ENCODE measurements around the gene FBXW11. TPM values are rescaled to one million over a fixed set of nuclear protein-coding genes. Genes with fewer than 3 reads are reported as not detected.
"Not testable (repeated sequence)": the region's sequence is repeated elsewhere in the genome, so short reads cannot be mapped to it uniquely, and the experiment has no call there.

FBXW11 gene
- total and polyA plus RNA-seq, 2 of the 8 experiments (the other 6 are each of a cell fraction or from before 2014, with no cell fraction given) = 45.0 to 75.6 TPM

DNA sequence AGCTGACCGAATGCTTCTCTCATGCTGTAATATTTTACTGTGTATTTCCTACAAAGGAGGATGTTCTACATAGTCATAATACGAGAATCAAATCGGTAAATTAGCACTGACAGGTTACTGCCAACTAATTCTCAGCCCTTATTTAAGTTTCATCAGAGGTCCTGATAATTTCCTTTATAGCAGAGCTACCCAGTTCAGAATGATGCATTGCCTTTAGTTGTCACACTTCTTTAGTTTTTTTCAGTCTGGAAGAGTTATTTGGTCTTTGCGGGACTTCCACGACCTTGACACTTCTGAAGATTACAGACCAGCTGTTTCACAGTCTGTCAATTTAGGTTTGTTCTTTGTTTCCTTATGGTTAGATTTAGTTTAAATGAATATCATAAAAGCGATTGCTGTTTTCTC lies 64.3 kb downstream of the FBXW11 start:
- not testable (repeated sequence) for H4K8ac ChIP-seq (ENCODE audit: extremely low read depth, insufficient read depth, low read length); H3K4ac ChIP-seq (replicated peaks; ENCODE audit: insufficient read length, low read depth, low read length); H2BK15ac ChIP-seq (ENCODE audit: low read length); H3K14ac ChIP-seq (ENCODE audit: insufficient read length); H3K27ac ChIP-seq (ENCODE audit: low read depth, low read length); H4K5ac ChIP-seq (ENCODE audit: insufficient read length, low read depth, low read length); H2BK120ac ChIP-seq (replicated peaks; ENCODE audit: low read depth, low read length); H3K4me1 ChIP-seq (replicated peaks in 1 of 4; ENCODE audit: control insufficient read depth in 3 of 4, insufficient read depth in 4 of 4, low read length in 3 of 4); H3K36me3 ChIP-seq (ENCODE audit: control insufficient read depth in 2 of 4, insufficient read depth in 4 of 4, low read length in 3 of 4); H2BK12ac ChIP-seq (ENCODE audit: low read depth, low read length); H3K18ac ChIP-seq (ENCODE audit: extremely low read depth, low read length); H3K4me3 ChIP-seq (ENCODE audit: extremely low read depth in 1 of 4, insufficient read depth in 2 of 4, low read depth in 3 of 4, low read length in 4 of 4); H2BK20ac ChIP-seq (ENCODE audit: low read length); H3K4me2 ChIP-seq (ENCODE audit: insufficient read depth in 1 of 2, low read depth in 2 of 2, low read length in 2 of 2); H3K27me3 ChIP-seq (replicated peaks in 1 of 4; ENCODE audit: control insufficient read depth in 3 of 4, extremely low read depth in 1 of 4, insufficient read depth in 3 of 4, low read length in 3 of 4); H3K9ac ChIP-seq (replicated peaks in 1 of 4; ENCODE audit: extremely low read depth in 1 of 4, low read depth in 3 of 4, low read length in 3 of 4); H2AFZ ChIP-seq (ENCODE audit: low read length); H2BK5ac ChIP-seq (ENCODE audit: low read depth, low read length); H3K9me3 ChIP-seq (ENCODE audit: insufficient read depth in 2 of 2, low read depth in 1 of 2, low read length in 1 of 2); DNase-seq (ENCODE audit: low read depth in 1 of 2, low spot score in 2 of 2); H2AK5ac ChIP-seq (ENCODE audit: low read depth, low read length); H4K91ac ChIP-seq (replicated peaks; ENCODE audit: insufficient read length, low read length); H3K23ac ChIP-seq (ENCODE audit: insufficient read length); H3K79me1 ChIP-seq (ENCODE audit: low read depth, low read length); H3K23me2 ChIP-seq (ENCODE audit: low read depth, low read length); H3K56ac ChIP-seq (replicated peaks; ENCODE audit: insufficient read length, low read depth, low read length)
- CTCF ChIA-PET (ENCODE audit: partially characterized antibody) = interaction anchor here (1.8 kb wide), 1 partner anchor 66 kb away, joined by 3 read pairs; no protein-coding TSS in a partner anchor
- H4K20me1 ChIP-seq (replicated peaks in 1 of 2; ENCODE audit: control insufficient read depth in 1 of 2, insufficient read depth in 2 of 2, low read length in 2 of 2) = peaks cover 12 to 13% of the 10 kb centered on the region in 2 experiments
- FAIRE-seq = peak; percentile 39
- H3K79me2 ChIP-seq (ENCODE audit: control insufficient read depth in 1 of 2, insufficient read depth in 2 of 2, low read length in 2 of 2) = peaks cover 10 to 92% of the 10 kb centered on the region in 2 experiments; a peak in 3 of 4 replicates
- 88% methylated on average over 4 of the region's 6 CpGs; no CpG with 5 or more reads in 1 of the 2 experiments for whole genome bisulfite sequencing, 2 experiments (ENCODE audit: extremely low coverage in 1 of 2, insufficient coverage in 1 of 2, insufficient read length in 1 of 2, insufficient replicate concordance in 2 of 2, low coverage in 1 of 2, low lambda C conversion rate in 2 of 2, missing lambda C conversion rate in 1 of 2)
- POLR2A ChIA-PET (ENCODE audit: partially characterized antibody) = interaction anchor here (0.6 to 2.1 kb wide), 2 partner anchors 10 to 21 kb away, joined by 3 to 6 read pairs; no protein-coding TSS in a partner anchor

DNA sequence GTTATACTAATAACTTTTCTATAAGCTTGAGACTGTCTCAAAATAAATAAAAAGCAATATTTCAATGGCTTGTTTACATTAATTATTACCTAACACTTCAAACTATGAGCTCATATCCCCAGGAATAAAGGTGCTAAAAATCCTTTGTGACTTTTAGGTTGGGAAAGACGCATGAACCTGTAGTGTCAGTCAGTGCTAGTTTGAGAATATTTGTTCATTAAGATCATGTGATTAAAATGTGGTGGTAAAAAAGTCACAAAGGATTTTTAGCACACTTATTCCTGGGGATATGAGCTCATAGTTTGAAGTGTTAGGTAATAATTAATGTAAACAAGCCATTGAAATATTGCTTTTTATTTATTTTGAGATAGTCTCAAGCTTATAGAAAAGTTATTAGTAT lies 64.8 kb downstream of the FBXW11 start:
- not testable (repeated sequence) for H2BK20ac ChIP-seq (ENCODE audit: low read length); H3K4me3 ChIP-seq (ENCODE audit: extremely low read depth in 1 of 4, insufficient read depth in 2 of 4, low read depth in 3 of 4, low read length in 4 of 4); H3K23me2 ChIP-seq (ENCODE audit: low read depth, low read length); H2BK5ac ChIP-seq (ENCODE audit: low read depth, low read length); H4K91ac ChIP-seq (replicated peaks; ENCODE audit: insufficient read length, low read length); H3K36me3 ChIP-seq (ENCODE audit: control insufficient read depth in 2 of 4, insufficient read depth in 4 of 4, low read length in 3 of 4); H3K4me1 ChIP-seq (replicated peaks in 1 of 4; ENCODE audit: control insufficient read depth in 3 of 4, insufficient read depth in 4 of 4, low read length in 3 of 4); H3K79me1 ChIP-seq (ENCODE audit: low read depth, low read length); H3K4me2 ChIP-seq (ENCODE audit: insufficient read depth in 1 of 2, low read depth in 2 of 2, low read length in 2 of 2); H3K14ac ChIP-seq (ENCODE audit: insufficient read length); H2BK120ac ChIP-seq (replicated peaks; ENCODE audit: low read depth, low read length); H2AFZ ChIP-seq (ENCODE audit: low read length); H3K23ac ChIP-seq (ENCODE audit: insufficient read length); H3K27ac ChIP-seq (ENCODE audit: low read depth, low read length); H3K56ac ChIP-seq (replicated peaks; ENCODE audit: insufficient read length, low read depth, low read length); H2BK15ac ChIP-seq (ENCODE audit: low read length); FAIRE-seq; H2BK12ac ChIP-seq (ENCODE audit: low read depth, low read length); DNase-seq (ENCODE audit: low read depth in 1 of 2, low spot score in 2 of 2); H4K5ac ChIP-seq (ENCODE audit: insufficient read length, low read depth, low read length); H3K4ac ChIP-seq (replicated peaks; ENCODE audit: insufficient read length, low read depth, low read length); H3K9ac ChIP-seq (replicated peaks in 1 of 4; ENCODE audit: extremely low read depth in 1 of 4, low read depth in 3 of 4, low read length in 3 of 4); H3K9me3 ChIP-seq (ENCODE audit: insufficient read depth in 2 of 2, low read depth in 1 of 2, low read length in 1 of 2); H3K18ac ChIP-seq (ENCODE audit: extremely low read depth, low read length); H3K27me3 ChIP-seq (replicated peaks in 1 of 4; ENCODE audit: control insufficient read depth in 3 of 4, extremely low read depth in 1 of 4, insufficient read depth in 3 of 4, low read length in 3 of 4); H2AK5ac ChIP-seq (ENCODE audit: low read depth, low read length); H4K8ac ChIP-seq (ENCODE audit: extremely low read depth, insufficient read depth, low read length)
- CTCF ChIA-PET (ENCODE audit: partially characterized antibody) = interaction anchor here (1.8 kb wide), 1 partner anchor 66 kb away, joined by 3 read pairs; no protein-coding TSS in a partner anchor
- Histone ChIP-seq H4K20me1 (replicated peaks in 1 of 2; ENCODE audit: control insufficient read depth in 1 of 2, insufficient read depth in 2 of 2, low read length in 2 of 2) (peaks cover 12 to 13% of the 10 kb centered on the region in 2 experiments), H3K79me2 (ENCODE audit: control insufficient read depth in 1 of 2, insufficient read depth in 2 of 2, low read length in 2 of 2) (peaks cover 10 to 92% of the 10 kb centered on the region in 2 experiments; a peak in 3 of 4 replicates)
- POLR2A ChIA-PET (ENCODE audit: partially characterized antibody) = interaction anchor here (0.6 to 0.7 kb wide), 2 partner anchors 10 to 24 kb away, joined by 3 read pairs; no protein-coding TSS in a partner anchor
- 86% methylated on average over 1 of the region's 1 CpG; no CpG with 5 or more reads in 1 of the 2 experiments for WGBS, 2 experiments (ENCODE audit: extremely low coverage in 1 of 2, insufficient coverage in 1 of 2, insufficient read length in 1 of 2, insufficient replicate concordance in 2 of 2, low coverage in 1 of 2, low lambda C conversion rate in 2 of 2, missing lambda C conversion rate in 1 of 2)

Data from H1 (cell line).